ENCODE data around the gene LMX1A.
A peak's percentile ranks its signal among the peaks of the same experiment; 100 is the strongest.

LMX1A gene

DNA sequence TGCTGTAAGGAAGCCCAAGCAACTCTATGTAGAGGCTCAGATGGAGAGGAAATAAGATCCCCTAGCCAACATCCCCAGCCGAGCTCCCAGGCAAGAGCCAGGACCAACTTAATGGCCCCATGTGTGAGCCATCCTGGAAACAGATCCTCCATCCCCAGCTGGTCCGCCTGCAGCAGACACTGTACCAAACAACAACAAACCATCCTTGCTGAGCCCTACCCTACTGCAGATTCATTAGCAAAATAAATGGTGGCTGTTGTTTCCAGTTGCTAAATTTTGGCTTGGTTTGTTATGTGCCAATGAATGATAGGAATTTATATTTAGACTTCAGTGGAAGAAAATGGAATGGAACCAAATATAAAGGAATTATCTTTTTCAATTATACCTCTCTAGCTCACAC is 43.9 kb downstream of the LMX1A start:
- peak overlapping the region in 1 of 2 experiments; percentile 41 for H3K23ac ChIP-seq (ENCODE audit: low read length in 2 of 2)
- no peaks in the 10 kb centered on the region for H3K4me1 ChIP-seq (ENCODE audit: control insufficient read depth, insufficient read depth, low read depth, low read length)
- H3K27ac ChIP-seq (ENCODE audit: low read length, poor library complexity, severe bottlenecking), result no peak overlapping the region
- no peak overlapping the region for H2AK5ac ChIP-seq (ENCODE audit: low read length, severe bottlenecking)
- no peak for DNase-seq
- H3K14ac ChIP-seq (ENCODE audit: low read length in 2 of 2), result no peak overlapping the region
- WGBS, result 100% methylated on average over 1 of the region's 2 CpGs
- H4K8ac ChIP-seq (ENCODE audit: low read length), result no peak overlapping the region
- H3K18ac ChIP-seq (ENCODE audit: low read depth in 1 of 2, low read length in 2 of 2), result no peak overlapping the region
- no peak overlapping the region for H2AFZ ChIP-seq (ENCODE audit: low read depth, low read length)
- no peak overlapping the region for H2BK120ac ChIP-seq (ENCODE audit: low read depth, low read length)
- H3K4ac ChIP-seq (ENCODE audit: low read depth in 1 of 2, low read length in 2 of 2), result no peak overlapping the region
- H2BK15ac ChIP-seq (ENCODE audit: low read depth, poor library complexity, severe bottlenecking), result no peak overlapping the region
- no peak overlapping the region for H3K4me3 ChIP-seq (ENCODE audit: insufficient read depth in 1 of 2, low read depth in 1 of 2, low read length in 2 of 2)
- H4K91ac ChIP-seq (ENCODE audit: low read length), result no peak overlapping the region
- H3K36me3 ChIP-seq (ENCODE audit: control insufficient read depth in 1 of 2, insufficient read depth in 2 of 2, low read depth in 1 of 2, low read length in 2 of 2), result no peaks in the 10 kb centered on the region
- H3K79me1 ChIP-seq (replicated peaks; ENCODE audit: low read length, poor library complexity, severe bottlenecking), result no peaks in the 10 kb centered on the region
- H3K27me3 ChIP-seq (ENCODE audit: control insufficient read depth in 1 of 2, insufficient read depth in 1 of 2, low read length in 2 of 2), result peaks cover 0 to 31% of the 10 kb centered on the region in 2 experiments
- H3K4me2 ChIP-seq (ENCODE audit: low read length, poor library complexity, severe bottlenecking), result no peak overlapping the region
- peaks cover 6% of the 10 kb centered on the region for H3K9me3 ChIP-seq (ENCODE audit: control insufficient read depth, low read length)
- no peak overlapping the region for H2BK5ac ChIP-seq (ENCODE audit: low read depth, low read length, poor library complexity, severe bottlenecking)
- H2BK12ac ChIP-seq (ENCODE audit: low read length in 2 of 2), result no peak overlapping the region
- H3K9ac ChIP-seq (ENCODE audit: low read length), result no peak overlapping the region

GRCh38 chr1:165306543-165307434 is 49.7 kb downstream of the LMX1A start:
- Histone ChIP-seq H3K27ac (ENCODE audit: low read length, poor library complexity, severe bottlenecking) (no peak overlapping the region), H3K79me1 (replicated peaks; ENCODE audit: low read length, poor library complexity, severe bottlenecking) (no peaks in the 10 kb centered on the region), H2BK120ac (ENCODE audit: low read depth, low read length) (no peak overlapping the region), H2BK5ac (ENCODE audit: low read depth, low read length, poor library complexity, severe bottlenecking) (no peak overlapping the region), H3K4me2 (ENCODE audit: low read length, poor library complexity, severe bottlenecking) (no peak overlapping the region), H3K9ac (ENCODE audit: low read length) (peak overlapping the region; percentile 57), H3K9me3 (ENCODE audit: control insufficient read depth, low read length) (no peaks in the 10 kb centered on the region), H3K27me3 (ENCODE audit: control insufficient read depth in 1 of 2, insufficient read depth in 1 of 2, low read length in 2 of 2) (peaks cover 0 to 17% of the 10 kb centered on the region in 2 experiments), H3K4me1 (ENCODE audit: control insufficient read depth, insufficient read depth, low read depth, low read length) (no peaks in the 10 kb centered on the region), H2BK12ac (ENCODE audit: low read length in 2 of 2) (no peak overlapping the region), H3K4me3 (ENCODE audit: insufficient read depth in 1 of 2, low read depth in 1 of 2, low read length in 2 of 2) (peak overlapping the region in 1 of 2 experiments; percentile 53), H3K36me3 (ENCODE audit: control insufficient read depth in 1 of 2, insufficient read depth in 2 of 2, low read depth in 1 of 2, low read length in 2 of 2) (no peaks in the 10 kb centered on the region), H3K4ac (ENCODE audit: low read depth in 1 of 2, low read length in 2 of 2) (no peak overlapping the region), H2BK15ac (ENCODE audit: low read depth, poor library complexity, severe bottlenecking) (no peak overlapping the region), H2AFZ (ENCODE audit: low read depth, low read length) (no peak overlapping the region), H3K23ac (ENCODE audit: low read length in 2 of 2) (no peak overlapping the region), H3K14ac (ENCODE audit: low read length in 2 of 2) (no peak overlapping the region), H4K8ac (ENCODE audit: low read length) (no peak overlapping the region), H3K18ac (ENCODE audit: low read depth in 1 of 2, low read length in 2 of 2) (no peak overlapping the region), H4K91ac (ENCODE audit: low read length) (no peak overlapping the region), H2AK5ac (ENCODE audit: low read length, severe bottlenecking) (no peak overlapping the region)
- WGBS, result 56% methylated on average over 5 of the region's 6 CpGs
- no peak for DNase-seq

DNA sequence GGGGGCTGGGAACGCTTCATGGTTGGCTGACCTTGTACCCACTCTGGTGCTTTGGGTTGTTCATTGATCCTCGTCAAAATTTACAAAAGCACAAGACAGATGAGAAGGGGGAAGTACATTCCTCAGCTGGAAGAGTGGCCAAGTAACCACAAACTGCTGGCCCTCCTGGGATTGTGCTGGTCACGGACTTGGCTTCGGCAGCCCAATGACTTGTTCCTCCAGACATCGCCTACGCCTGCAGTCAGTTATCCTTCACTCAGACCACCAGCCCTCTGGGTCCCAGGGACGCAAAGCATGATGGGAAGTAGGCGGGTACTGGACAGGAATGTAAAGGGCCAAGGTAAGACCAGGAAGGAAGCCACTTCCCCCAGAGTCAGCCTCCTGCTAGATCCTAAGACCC is 53.1 kb downstream of the LMX1A start:
- DNase-seq, result no peak
- Histone ChIP-seq H3K18ac (ENCODE audit: low read depth in 1 of 2, low read length in 2 of 2) (no peak overlapping the region), H2BK120ac (ENCODE audit: low read depth, low read length) (no peak overlapping the region), H3K4me3 (ENCODE audit: insufficient read depth in 1 of 2, low read depth in 1 of 2, low read length in 2 of 2) (peak overlapping the region in 1 of 2 experiments; percentile 20), H3K14ac (ENCODE audit: low read length in 2 of 2) (no peak overlapping the region), H3K79me1 (replicated peaks; ENCODE audit: low read length, poor library complexity, severe bottlenecking) (no peaks in the 10 kb centered on the region), H3K4ac (ENCODE audit: low read depth in 1 of 2, low read length in 2 of 2) (no peak overlapping the region), H3K23ac (ENCODE audit: low read length in 2 of 2) (no peak overlapping the region), H3K27me3 (ENCODE audit: control insufficient read depth in 1 of 2, insufficient read depth in 1 of 2, low read length in 2 of 2) (peaks cover 0 to 12% of the 10 kb centered on the region in 2 experiments), H4K91ac (ENCODE audit: low read length) (no peak overlapping the region), H3K9ac (ENCODE audit: low read length) (no peak overlapping the region), H3K4me1 (ENCODE audit: control insufficient read depth, insufficient read depth, low read depth, low read length) (no peaks in the 10 kb centered on the region), H3K9me3 (ENCODE audit: control insufficient read depth, low read length) (no peaks in the 10 kb centered on the region), H2BK15ac (ENCODE audit: low read depth, poor library complexity, severe bottlenecking) (no peak overlapping the region), H3K36me3 (ENCODE audit: control insufficient read depth in 1 of 2, insufficient read depth in 2 of 2, low read depth in 1 of 2, low read length in 2 of 2) (no peaks in the 10 kb centered on the region), H4K8ac (ENCODE audit: low read length) (no peak overlapping the region), H3K4me2 (ENCODE audit: low read length, poor library complexity, severe bottlenecking) (no peak overlapping the region), H2BK12ac (ENCODE audit: low read length in 2 of 2) (no peak overlapping the region), H2BK5ac (ENCODE audit: low read depth, low read length, poor library complexity, severe bottlenecking) (no peak overlapping the region), H3K27ac (ENCODE audit: low read length, poor library complexity, severe bottlenecking) (no peak overlapping the region), H2AFZ (ENCODE audit: low read depth, low read length) (no peak overlapping the region), H2AK5ac (ENCODE audit: low read length, severe bottlenecking) (no peak overlapping the region)
- WGBS, result 65% methylated on average over 4 of the region's 8 CpGs

DNA sequence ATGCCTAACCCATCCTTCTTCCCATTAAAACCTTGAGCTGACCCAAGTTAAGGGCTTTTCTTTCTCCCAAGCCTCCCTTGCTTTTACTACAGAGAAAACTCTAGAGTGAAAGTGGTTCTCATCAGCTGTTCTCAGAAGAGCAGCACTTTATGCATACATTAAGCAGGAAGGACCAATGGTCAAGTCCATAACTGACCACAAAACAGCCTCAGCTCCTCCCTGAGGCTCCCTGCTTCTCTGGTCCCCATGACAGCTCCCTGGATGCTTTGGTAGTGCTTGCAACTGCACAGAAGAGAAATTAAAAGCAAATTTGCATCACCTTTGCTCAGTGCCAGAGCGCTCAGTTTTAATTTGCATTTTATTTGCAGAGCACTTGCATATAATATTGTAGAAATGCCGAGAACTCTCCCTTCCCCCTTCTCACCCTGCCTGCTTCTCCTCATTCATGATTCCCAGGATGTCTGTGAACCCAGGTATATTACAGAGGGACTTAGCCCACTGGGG is 56.1 kb downstream of the LMX1A start:
- H3K4me2 ChIP-seq (ENCODE audit: low read length, poor library complexity, severe bottlenecking), result no peak overlapping the region
- H3K14ac ChIP-seq (ENCODE audit: low read length in 2 of 2), result no peak overlapping the region
- H3K27me3 ChIP-seq (ENCODE audit: control insufficient read depth in 1 of 2, insufficient read depth in 1 of 2, low read length in 2 of 2), result peaks cover 0 to 12% of the 10 kb centered on the region in 2 experiments
- no peak overlapping the region for H3K18ac ChIP-seq (ENCODE audit: low read depth in 1 of 2, low read length in 2 of 2)
- H4K8ac ChIP-seq (ENCODE audit: low read length), result no peak overlapping the region
- no peaks in the 10 kb centered on the region for H3K4me1 ChIP-seq (ENCODE audit: control insufficient read depth, insufficient read depth, low read depth, low read length)
- H2BK120ac ChIP-seq (ENCODE audit: low read depth, low read length), result no peak overlapping the region
- no peak overlapping the region for H2AK5ac ChIP-seq (ENCODE audit: low read length, severe bottlenecking)
- H3K9me3 ChIP-seq (ENCODE audit: control insufficient read depth, low read length), result no peaks in the 10 kb centered on the region
- no peak overlapping the region for H3K23ac ChIP-seq (ENCODE audit: low read length in 2 of 2)
- H3K4ac ChIP-seq (ENCODE audit: low read depth in 1 of 2, low read length in 2 of 2), result no peak overlapping the region
- H2BK15ac ChIP-seq (ENCODE audit: low read depth, poor library complexity, severe bottlenecking), result no peak overlapping the region
- no peaks in the 10 kb centered on the region for H3K36me3 ChIP-seq (ENCODE audit: control insufficient read depth in 1 of 2, insufficient read depth in 2 of 2, low read depth in 1 of 2, low read length in 2 of 2)
- DNase-seq, result no peak
- no peak overlapping the region for H3K27ac ChIP-seq (ENCODE audit: low read length, poor library complexity, severe bottlenecking)
- 79% methylated on average over 2 of the region's 2 CpGs for WGBS
- H2BK12ac ChIP-seq (ENCODE audit: low read length in 2 of 2), result no peak overlapping the region
- H3K9ac ChIP-seq (ENCODE audit: low read length), result no peak overlapping the region
- no peak overlapping the region for H4K91ac ChIP-seq (ENCODE audit: low read length)
- no peak overlapping the region for H2AFZ ChIP-seq (ENCODE audit: low read depth, low read length)
- H3K4me3 ChIP-seq (ENCODE audit: insufficient read depth in 1 of 2, low read depth in 1 of 2, low read length in 2 of 2), result no peak overlapping the region
- H2BK5ac ChIP-seq (ENCODE audit: low read depth, low read length, poor library complexity, severe bottlenecking), result no peak overlapping the region
- no peaks in the 10 kb centered on the region for H3K79me1 ChIP-seq (replicated peaks; ENCODE audit: low read length, poor library complexity, severe bottlenecking)

All from mesenchymal stem cell (in vitro differentiated cells and primary cell).